ENCODE data around the gene SUMO3. TPM values are rescaled to one million over a fixed set of nuclear protein-coding genes. Genes with fewer than 3 reads are reported as not detected.

Gene SUMO3
- total RNA-seq = 98.1 and 103 TPM in 2 replicates

- intact Hi-C loops (cut with micrococcal nuclease) = loop anchor here (1.0 to 5.0 kb wide), 5 partner anchors 55 to 806 kb away; partner anchors contain the start of genes CFAP410, ITGB2, POFUT2 and PTTG1IP
Measured at GRCh38 chr21:44817914-44818639, at the start of gene SUMO3. SUMO3 (minus strand) TSS chr21:44818062; CDS start chr21:44817968, 94 bp downstream.

GRCh38 chr21:44867464-44867863, 49.6 kb upstream of the SUMO3 start:
- intact Hi-C loops (cut with micrococcal nuclease) = no loop called here

DNA sequence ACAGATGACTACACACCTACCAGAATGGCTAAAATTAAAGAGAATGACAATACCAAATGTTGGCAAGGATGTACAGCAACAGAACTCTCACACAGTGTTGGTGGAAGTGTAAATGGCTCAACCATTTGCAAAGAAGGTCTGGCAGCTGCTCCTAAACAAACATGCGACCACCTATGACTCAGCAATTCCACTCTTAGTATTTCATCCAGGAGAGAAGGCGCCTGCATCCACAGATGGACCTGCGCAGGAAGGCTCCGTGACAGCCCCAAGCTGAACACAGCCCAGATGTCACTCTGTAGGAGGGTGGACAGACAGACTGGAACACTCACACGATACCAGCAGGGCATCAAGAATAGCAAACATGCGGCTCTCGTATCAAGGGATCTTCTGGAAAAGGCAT, 48.9 kb upstream of the SUMO3 start:
- intact Hi-C loops (cut with micrococcal nuclease) = no loop called here

DNA sequence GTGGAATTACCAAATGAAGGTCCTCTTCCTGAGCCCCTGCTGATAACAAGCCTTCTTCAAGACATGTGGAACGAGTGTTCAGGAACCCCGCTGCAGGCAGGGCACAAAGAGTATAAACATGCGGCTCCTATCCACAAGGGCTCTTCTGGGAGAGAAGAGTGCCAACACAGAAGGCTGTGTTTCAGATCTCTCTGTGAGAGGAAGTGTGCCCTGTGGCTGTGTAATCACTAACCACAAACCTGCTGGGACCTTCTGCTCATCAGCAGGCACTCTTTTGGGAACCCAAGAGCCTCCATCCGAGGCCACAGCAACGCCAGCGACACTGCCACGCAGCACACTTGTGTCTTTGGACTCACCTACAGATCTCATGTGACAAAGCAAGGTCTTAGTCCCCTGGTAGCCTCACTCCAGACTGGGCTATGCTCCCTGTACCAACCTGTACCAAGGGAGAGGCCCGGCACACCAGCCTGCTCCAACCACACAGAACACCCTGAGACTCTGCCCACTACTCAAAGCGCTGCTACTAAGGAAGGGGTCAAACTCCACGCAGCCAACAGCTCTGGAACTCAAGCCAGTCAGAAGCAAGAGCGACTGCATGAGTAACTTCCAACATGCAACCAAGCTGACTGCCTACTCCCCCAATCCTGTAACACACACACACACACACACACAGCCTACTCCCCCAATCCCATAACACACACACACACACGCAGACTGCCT, 47.9 kb upstream of the SUMO3 start:
- intact Hi-C loops (cut with micrococcal nuclease) = no loop called here

DNA sequence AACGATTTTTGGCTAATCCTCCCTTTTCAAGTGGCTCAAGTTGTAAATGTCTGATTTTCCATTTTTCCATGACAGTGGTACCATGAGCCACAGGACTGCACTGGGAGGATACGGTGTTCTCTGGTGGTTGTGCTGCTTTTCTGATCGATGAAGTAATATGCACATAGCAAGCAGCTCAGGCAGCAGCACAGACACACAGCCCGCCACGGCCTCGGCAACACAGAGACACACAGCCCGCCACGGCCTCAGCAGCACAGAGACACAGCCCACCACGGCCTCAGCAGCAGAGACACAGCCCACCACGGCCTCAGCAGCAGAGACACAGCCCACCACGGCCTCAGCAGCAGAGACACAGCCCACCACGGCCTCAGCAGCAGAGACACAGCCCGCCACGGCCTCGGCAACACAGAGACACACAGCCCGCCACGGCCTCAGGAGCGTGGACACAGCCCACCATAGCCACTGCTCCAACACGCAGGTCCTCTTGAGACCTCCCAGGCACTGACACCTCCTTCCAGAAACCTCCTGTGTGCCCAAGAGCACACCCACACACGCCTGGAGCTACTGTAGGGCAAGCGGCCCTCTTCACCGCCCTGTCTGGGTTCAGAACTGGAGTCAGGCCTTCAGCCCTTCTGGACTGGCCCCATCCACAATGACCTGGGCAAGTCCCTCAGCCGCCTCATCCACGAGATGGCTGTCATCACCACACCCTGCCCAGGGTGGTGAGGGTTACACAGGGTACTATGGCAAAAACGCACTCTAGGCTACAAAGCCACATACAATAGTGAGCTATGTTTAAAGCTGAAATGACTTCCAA, 45.2 kb upstream of the SUMO3 start:
- intact Hi-C loops (cut with micrococcal nuclease) = no loop called here

DNA sequence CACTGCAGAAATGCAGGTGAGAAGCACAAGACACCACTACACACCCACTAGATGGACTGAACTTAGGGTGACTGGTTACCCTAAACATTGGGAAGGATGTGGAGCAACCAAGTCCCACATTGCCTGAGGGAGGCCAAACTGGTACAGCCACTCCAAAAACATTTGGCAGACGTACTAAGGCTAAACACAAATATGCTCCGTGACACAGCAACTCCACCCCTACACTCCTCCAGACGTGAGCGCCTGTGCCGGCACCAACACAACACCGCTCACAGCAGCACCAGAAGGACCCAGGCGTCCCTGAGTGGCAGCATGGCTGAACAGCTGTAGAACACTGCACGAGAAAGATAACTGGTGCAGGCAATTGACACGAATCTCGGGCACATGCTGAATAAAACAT, 40.9 kb upstream of the SUMO3 start:
- intact Hi-C loops (cut with micrococcal nuclease) = no loop called here

DNA sequence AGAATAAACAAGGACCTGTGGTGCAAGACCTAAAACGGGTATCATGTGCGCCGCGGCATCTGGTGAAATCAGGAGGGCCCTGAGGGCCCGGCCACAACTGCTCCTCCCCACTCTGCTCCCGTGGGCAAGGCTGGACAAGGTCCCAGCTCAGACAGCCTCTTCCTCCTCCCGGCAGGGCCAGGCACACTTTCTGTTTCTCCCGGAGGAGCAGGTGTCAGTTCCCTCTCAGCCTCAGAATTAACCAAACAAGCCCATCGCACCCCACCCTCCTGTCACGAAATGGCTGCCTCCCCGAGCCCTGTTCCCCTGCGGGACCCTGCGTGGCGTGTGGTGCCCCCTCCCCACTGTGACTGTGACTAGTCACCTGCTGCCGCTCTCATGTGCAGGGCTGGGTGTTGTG, 40.4 kb upstream of the SUMO3 start:
- intact Hi-C loops (cut with micrococcal nuclease) = no loop called here

GRCh38 chr21:44857127-44857892, 39.4 kb upstream of the SUMO3 start:
- intact Hi-C loops (cut with micrococcal nuclease) = no loop called here

GRCh38 chr21:44856131-44856530, 38.3 kb upstream of the SUMO3 start:
- intact Hi-C loops (cut with micrococcal nuclease) = no loop called here

DNA sequence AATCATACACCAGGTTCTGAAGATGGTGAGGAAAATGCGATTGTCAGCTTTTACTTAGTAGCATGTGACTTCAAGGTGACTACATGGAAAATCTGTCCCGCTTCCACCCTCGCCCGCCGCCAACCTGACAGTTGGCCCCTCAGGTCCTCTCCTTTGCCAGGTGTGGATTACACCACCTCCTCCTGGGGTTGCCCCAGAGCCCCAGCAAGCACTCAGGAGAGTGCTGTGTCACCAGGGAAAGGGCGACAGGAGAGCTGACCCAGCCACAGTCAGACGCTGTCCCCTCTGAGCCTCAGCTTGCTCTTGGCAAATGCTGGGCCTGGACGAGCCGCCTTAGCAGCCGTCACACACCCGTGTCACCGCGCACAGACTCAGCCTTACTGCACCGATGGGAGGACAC, 37.7 kb upstream of the SUMO3 start:
- intact Hi-C loops (cut with micrococcal nuclease) = no loop called here

- intact Hi-C loops (cut with micrococcal nuclease) = no loop called here
Measured at GRCh38 chr21:44854664-44855446, 37.0 kb upstream of the SUMO3 start.

DNA sequence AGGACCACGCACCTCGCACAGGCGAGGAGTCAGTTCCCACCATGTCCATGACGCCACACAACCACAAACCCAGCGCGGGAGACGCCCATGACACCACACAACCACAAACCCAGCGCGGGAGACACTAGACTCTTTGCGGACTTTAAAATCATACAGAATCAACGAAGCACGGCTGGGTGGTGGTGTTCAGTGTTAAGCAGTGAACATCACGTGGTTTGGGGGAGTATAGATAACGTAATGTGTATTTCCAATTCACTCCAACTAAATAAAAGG, 36.5 kb upstream of the SUMO3 start:
- intact Hi-C loops (cut with micrococcal nuclease) = no loop called here

GRCh38 chr21:44853601-44854390, 35.9 kb upstream of the SUMO3 start:
- intact Hi-C loops (cut with micrococcal nuclease) = no loop called here

GRCh38 chr21:44850905-44851657, 33.2 kb upstream of the SUMO3 start:
- intact Hi-C loops (cut with micrococcal nuclease) = no loop called here

GRCh38 chr21:44850208-44850800, 32.4 kb upstream of the SUMO3 start:
- intact Hi-C loops (cut with micrococcal nuclease) = no loop called here

- intact Hi-C loops (cut with micrococcal nuclease) = no loop called here
Measured at GRCh38 chr21:44849616-44850130, 31.8 kb upstream of the SUMO3 start.

DNA sequence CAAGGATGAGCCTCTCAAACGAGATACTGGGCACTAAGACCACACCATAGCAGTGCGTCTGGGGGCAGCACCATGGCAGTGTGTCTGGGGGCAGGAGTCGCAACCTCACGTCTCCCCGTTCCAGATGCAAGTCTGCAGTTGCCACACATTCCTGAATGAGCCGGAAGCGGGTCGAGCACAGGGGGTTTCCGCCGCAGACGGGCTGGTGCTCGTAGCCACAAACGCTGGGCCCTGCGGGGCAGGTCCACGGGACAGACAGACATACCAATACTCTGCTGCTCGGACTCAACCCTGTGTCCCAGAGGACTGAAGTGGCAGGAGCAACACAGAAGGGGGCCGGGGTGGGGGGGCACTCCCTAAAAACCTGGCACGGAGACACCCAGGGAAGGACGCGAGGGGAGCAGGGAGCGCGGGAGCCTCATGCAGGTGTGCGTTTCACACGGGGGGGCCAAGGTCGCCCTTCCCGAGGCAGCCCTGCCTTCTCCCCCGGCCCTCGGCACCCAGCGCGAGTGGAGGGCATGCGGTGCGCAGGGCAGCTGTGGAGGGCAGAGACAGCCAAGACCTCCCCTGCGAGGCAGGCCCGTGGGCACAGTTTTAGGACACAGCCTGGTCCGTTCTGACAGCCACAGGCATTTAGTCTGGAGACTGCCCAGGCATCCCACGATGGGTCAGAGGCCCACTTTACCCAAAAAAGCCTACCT, 31.1 kb upstream of the SUMO3 start:
- intact Hi-C loops (cut with micrococcal nuclease) = no loop called here

All from T-helper 2 cell treated with Interferon-gamma antibody and Interleukin-4, amounts not matched to agents 100 ng/mL and 5 ng/mL, for 36 hours (primary cell).